Activated naive CD4-positive, alpha-beta T cell treated with anti-CD3 and anti-CD28 coated beads for 36 hours (primary cell): ENCODE measurements around the gene DNAL1. TPM values are rescaled to one million over a fixed set of nuclear protein-coding genes. Genes with fewer than 3 reads are reported as not detected.
A peak's percentile ranks its signal among the peaks of the same experiment; 100 is the strongest.

Source experiments
- CTCF ChIA-PET: fragments of 350-600 bp; sonication (Branson Sonifier 250); formaldehyde crosslinking; loops from one replicate; lab custom pipeline; 2021; ENCODE audit warnings: antibody characterized with exemption; lab: Charles Lee
- DNase-seq: peaks from one replicate; pipeline ENCODE4 v3.0.0-alpha.2; 2020
- H3K27ac Mint-ChIP-seq: one replicate; pipeline ENCODE4 v1.8.0; 2021; ENCODE audit warnings: mild to moderate bottlenecking, mixed read lengths
- H3K27me3 Mint-ChIP-seq: one replicate; pipeline ENCODE4 v1.8.0; 2021; ENCODE audit warnings: low read depth, mixed read lengths
- H3K36me3 Mint-ChIP-seq: one replicate; pipeline ENCODE4 v1.8.0; 2021; ENCODE audit warnings: low read depth, mixed read lengths
- H3K4me1 Mint-ChIP-seq: one replicate; pipeline ENCODE4 v1.8.0; 2021; ENCODE audit warnings: low read depth, mixed read lengths
- H3K4me3 Mint-ChIP-seq: one replicate; pipeline ENCODE4 v1.8.0; 2021; ENCODE audit warnings: mild to moderate bottlenecking, moderate library complexity, mixed read lengths
- H3K9me3 Mint-ChIP-seq: one replicate; pipeline ENCODE4 v1.8.0; 2021; ENCODE audit warnings: mixed read lengths
- intact Hi-C: fragments of 100-400 bp; cut with micrococcal nuclease; formaldehyde crosslinking; loops from one replicate; pipeline ENCODE4 v1.15.1; 2023
- total RNA-seq, 2 experiments: library from RNA; stranded (reverse); gene quantifications; one replicate each; pipeline ENCODE4 v1.2.3, GENCODE V29; 2021

The DNAL1 gene
- total RNA-seq, 2 experiments from 2014 or later: 4.4 TPM

- Mint-ChIP-seq H3K36me3 (peaks cover 40% of the 10 kb centered on the region), H3K27me3 (no peaks in the 10 kb centered on the region), H3K27ac (peak overlapping the region; percentile 74), H3K9me3 (no peaks in the 10 kb centered on the region), H3K4me1 (peaks cover 26% of the 10 kb centered on the region), H3K4me3 (no peak overlapping the region)
- intact Hi-C loops: loop anchor here (2.0 kb wide), 1 partner anchor 15 kb away; no protein-coding TSS in a partner anchor
- CTCF ChIA-PET: interaction anchor here (0.7 to 9.4 kb wide), 22 partner anchors 12 to 159 kb away, joined by 3 to 126 read pairs (median 5); partner anchors contain the start of genes PNMA1, PTGR2 and ZNF410
- no peak for DNase-seq
These were observed 84.9 kb downstream of the DNAL1 start for GRCh38 chr14:73729556-73730265.

- intact Hi-C loops: loop anchor here (2.0 kb wide), 1 partner anchor 14 kb away; no protein-coding TSS in a partner anchor
- Mint-ChIP-seq H3K4me3 (no peak overlapping the region), H3K36me3 (peaks cover 36% of the 10 kb centered on the region), H3K27ac (no peak overlapping the region), H3K27me3 (no peaks in the 10 kb centered on the region), H3K4me1 (peaks cover 24% of the 10 kb centered on the region), H3K9me3 (no peaks in the 10 kb centered on the region)
- CTCF ChIA-PET: interaction anchor here (0.6 to 9.4 kb wide), 4 partner anchors 13 to 95 kb away, joined by 6 to 126 read pairs (median 86); a partner anchor contains a TSS
- no peak for DNase-seq
These were observed 86.3 kb downstream of the DNAL1 start for GRCh38 chr14:73731111-73731510.

GRCh38 chr14:73732006-73732405, 87.2 kb downstream of the DNAL1 start:
- Mint-ChIP-seq H3K27me3 (no peaks in the 10 kb centered on the region), H3K4me3 (no peak overlapping the region), H3K4me1 (peaks cover 24% of the 10 kb centered on the region), H3K27ac (peak overlapping the region; percentile 60), H3K9me3 (no peaks in the 10 kb centered on the region), H3K36me3 (peaks cover 40% of the 10 kb centered on the region)
- intact Hi-C loops: no loop called here
- CTCF ChIA-PET: interaction anchor here (0.6 to 9.4 kb wide), 5 partner anchors 12 to 94 kb away, joined by 4 to 126 read pairs (median 80); a partner anchor contains a TSS
- no peak for DNase-seq

- Mint-ChIP-seq H3K4me1 (peaks cover 24% of the 10 kb centered on the region), H3K4me3 (no peak overlapping the region), H3K9me3 (no peaks in the 10 kb centered on the region), H3K36me3 (peaks cover 26% of the 10 kb centered on the region), H3K27ac (no peak overlapping the region), H3K27me3 (no peaks in the 10 kb centered on the region)
- no peak for DNase-seq
- intact Hi-C loops: no loop called here
- CTCF ChIA-PET: no interaction called here
These were observed 92.1 kb downstream of the DNAL1 start for GRCh38 chr14:73736842-73737241.

- no peaks in the 10 kb centered on the region for H3K9me3 Mint-ChIP-seq
- H3K27me3 Mint-ChIP-seq: no peaks in the 10 kb centered on the region
- intact Hi-C loops: no loop called here
- peaks cover 39% of the 10 kb centered on the region for H3K4me1 Mint-ChIP-seq
- no peak for DNase-seq
- CTCF ChIA-PET: interaction anchor here (0.6 to 1.1 kb wide), 2 partner anchors 15 to 141 kb away, joined by 3 to 4 read pairs; no protein-coding TSS in a partner anchor
- H3K27ac Mint-ChIP-seq: no peak overlapping the region
- H3K4me3 Mint-ChIP-seq: no peak overlapping the region
- peaks cover 23% of the 10 kb centered on the region for H3K36me3 Mint-ChIP-seq
These were observed 93.9 kb downstream of the DNAL1 start for GRCh38 chr14:73738518-73739173.

GRCh38 chr14:73739174-73739898, 94.5 kb downstream of the DNAL1 start:
- CTCF ChIA-PET: interaction anchor here (0.6 to 8.0 kb wide), 3 partner anchors 16 to 140 kb away, joined by 4 to 112 read pairs (median 21); a partner anchor contains a TSS
- intact Hi-C loops: no loop called here
- Mint-ChIP-seq H3K4me3 (no peak overlapping the region), H3K9me3 (no peaks in the 10 kb centered on the region), H3K4me1 (peaks cover 45% of the 10 kb centered on the region), H3K27ac (no peak overlapping the region), H3K27me3 (no peaks in the 10 kb centered on the region), H3K36me3 (peaks cover 22% of the 10 kb centered on the region)
- no peak for DNase-seq

GRCh38 chr14:73739899-73740617, 95.3 kb downstream of the DNAL1 start:
- Mint-ChIP-seq H3K36me3 (peaks cover 17% of the 10 kb centered on the region), H3K4me1 (peaks cover 50% of the 10 kb centered on the region)

GRCh38 chr14:73740618-73741326, 96.0 kb downstream of the DNAL1 start:
- peak overlapping the region; percentile 43 for H3K4me3 Mint-ChIP-seq
- intact Hi-C loops: loop anchor here (1.0 to 5.0 kb wide), 4 partner anchors 14 to 212 kb away; partner anchors contain the start of genes COQ6 and FAM161B
- peaks cover 57% of the 10 kb centered on the region for H3K4me1 Mint-ChIP-seq
- no peaks in the 10 kb centered on the region for H3K27me3 Mint-ChIP-seq
- CTCF ChIA-PET: interaction anchor here (0.5 to 8.0 kb wide), 11 partner anchors 11 to 345 kb away, joined by 3 to 112 read pairs (median 3); a partner anchor contains a TSS
- no peak for DNase-seq
- H3K36me3 Mint-ChIP-seq: peaks cover 17% of the 10 kb centered on the region
- H3K27ac Mint-ChIP-seq: peak overlapping the region; percentile 84
- no peaks in the 10 kb centered on the region for H3K9me3 Mint-ChIP-seq

More at GRCh38 chr14:73739899-73740617, 95.3 kb downstream of the DNAL1 start:
- Mint-ChIP-seq H3K9me3 (no peaks in the 10 kb centered on the region), H3K4me3 (no peak overlapping the region), H3K27ac (no peak overlapping the region), H3K27me3 (no peaks in the 10 kb centered on the region)
- intact Hi-C loops: loop anchor here (5.0 kb wide), 2 partner anchors 87 to 212 kb away; partner anchors contain the start of genes COQ6 and FAM161B
- no peak for DNase-seq
- CTCF ChIA-PET: interaction anchor here (4.2 to 8.0 kb wide), 3 partner anchors 11 to 85 kb away, joined by 21 to 112 read pairs (median 80); a partner anchor contains a TSS

- CTCF ChIA-PET: interaction anchor here (0.5 to 8.0 kb wide), 13 partner anchors 12 to 344 kb away, joined by 3 to 112 read pairs (median 3); a partner anchor contains a TSS
- Mint-ChIP-seq H3K36me3 (peaks cover 14% of the 10 kb centered on the region), H3K4me3 (peak overlapping the region; percentile 43), H3K27ac (peak overlapping the region; percentile 84), H3K9me3 (no peaks in the 10 kb centered on the region), H3K27me3 (no peaks in the 10 kb centered on the region), H3K4me1 (peaks cover 63% of the 10 kb centered on the region)
- intact Hi-C loops: loop anchor here (1.0 to 5.0 kb wide), 4 partner anchors 13 to 211 kb away; partner anchors contain the start of genes COQ6 and FAM161B
- DNase-seq: peak; percentile 88
These were observed 96.6 kb downstream of the DNAL1 start for GRCh38 chr14:73741386-73741875.

- Mint-ChIP-seq H3K27me3 (no peaks in the 10 kb centered on the region), H3K4me3 (peak overlapping the region; percentile 43), H3K4me1 (peaks cover 68% of the 10 kb centered on the region), H3K9me3 (no peaks in the 10 kb centered on the region), H3K27ac (peak overlapping the region; percentile 84), H3K36me3 (peaks cover 11% of the 10 kb centered on the region)
- DNase-seq: peak; percentile 45
- intact Hi-C loops: loop anchor here (1.0 to 5.0 kb wide), 4 partner anchors 12 to 210 kb away; partner anchors contain the start of genes COQ6 and FAM161B
- CTCF ChIA-PET: interaction anchor here (0.5 to 8.0 kb wide), 13 partner anchors 8 to 95 kb away, joined by 3 to 112 read pairs (median 4); a partner anchor contains a TSS
These were observed 97.2 kb downstream of the DNAL1 start for GRCh38 chr14:73741876-73742519.
